Panc1 (cell line): ENCODE results near the gene FMR1. TPM values are rescaled to one million over a fixed set of nuclear protein-coding genes. Genes with fewer than 3 reads are reported as not detected.

Experiments
- ATAC-seq: fragments of 200-7000 bp; cut with Tn5 transposase; 2 replicates; pipeline ENCODE4 v1.9.1; 2020; ENCODE audit warnings: mild to moderate bottlenecking, moderate library complexity
- BruUV-seq: library from RNA; stranded (reverse); fragments of 400-500 nt; replicated peaks from 2 replicates; lab custom pipeline; 2021; lab: Mats Ljungman, UMichigan
- CTCF ChIA-PET: fragments of 300-600 bp; sonication (Branson Sonifier 250); formaldehyde crosslinking; loops from one replicate; lab custom pipeline; 2022; ENCODE audit warnings: antibody characterized with exemption; lab: Charles Lee
- POLR2A ChIA-PET: fragments of 300-600 bp; sonication (Branson Sonifier 250); formaldehyde crosslinking; loops from one replicate; lab custom pipeline; 2022; ENCODE audit warnings: antibody characterized with exemption; lab: Charles Lee
- DNase-seq: peaks from one replicate; pipeline ENCODE4 v3.0.0-alpha.2; 2010; ENCODE audit warnings: low read depth, low spot score
- H3K27ac ChIP-seq: 2 replicates; pipeline ENCODE4 v1.5.1; 2011; ENCODE audit warnings: mild to moderate bottlenecking, low read length, inconsistent platforms
- H3K27me3 ChIP-seq: fragments of 200-500 bp; sonication (Bioruptor generic); 2 replicates; pipeline ENCODE4 v1.6.0; 2014; ENCODE audit warnings: low read length, inconsistent platforms; ENCODE audit not compliant: control insufficient read depth, insufficient read depth
- H3K36me3 ChIP-seq: fragments of 200-500 bp; sonication (Bioruptor generic); 2 replicates; pipeline ENCODE4 v1.5.1; 2014; ENCODE audit warnings: inconsistent platforms, mild to moderate bottlenecking, low read length, moderate library complexity; ENCODE audit not compliant: control insufficient read depth, insufficient read depth
- H3K4me1 ChIP-seq: 2 replicates; pipeline ENCODE4 v1.5.1; 2011; ENCODE audit warnings: inconsistent platforms, mild to moderate bottlenecking, low read length, moderate library complexity; ENCODE audit not compliant: control insufficient read depth, insufficient read depth
- H3K4me3 ChIP-seq, 2 experiments: 2 replicates each; pipeline ENCODE4 v1.5.1; 2011 to 2012; ENCODE audit warnings: low read depth in 2 of 2, low read length in 2 of 2, mild to moderate bottlenecking in 2 of 2, inconsistent platforms in 1 of 2, moderate library complexity in 1 of 2
- H3K9me3 ChIP-seq: fragments of 200-500 bp; sonication (Bioruptor generic); 2 replicates; pipeline ENCODE4 v1.5.1; 2014; ENCODE audit warnings: low read depth, mild to moderate bottlenecking, inconsistent platforms, low read length, moderate library complexity; ENCODE audit not compliant: control insufficient read depth, insufficient read depth
- CTCF ChIP-seq: fragments of 450-650 bp; IDR thresholded peaks from 2 replicates; pipeline ENCODE4 v1.5.1; 2017; ENCODE audit warnings: mild to moderate bottlenecking
- POLR2AphosphoS5 ChIP-seq: IDR thresholded peaks from 2 replicates; pipeline ENCODE4 v1.6.1; 2012; ENCODE audit warnings: mild to moderate bottlenecking, low read depth, low read length, moderate library complexity
- SIN3A ChIP-seq: IDR thresholded peaks from 2 replicates; pipeline ENCODE4 v1.6.1; 2012; ENCODE audit warnings: low read depth, mild to moderate bottlenecking, low read length, moderate library complexity, borderline replicate concordance; ENCODE audit not compliant: insufficient read depth
- TCF7L2 ChIP-seq: IDR thresholded peaks from 2 replicates; pipeline ENCODE4 v1.6.1; 2011; ENCODE audit warnings: mild to moderate bottlenecking, low read depth, low read length, inconsistent platforms
- in situ Hi-C: cut with HindIII; loops from 2 replicates; pipeline ENCODE4 v1.10.0; 2016; ENCODE audit warnings: low sequenced_read_pairs, low pct_unique_long_range_greater_than_20kb
- intact Hi-C: fragments of 100-400 bp; cut with micrococcal nuclease; formaldehyde crosslinking; loops from one replicate; pipeline ENCODE4 v1.10.0; 2022; ENCODE audit not compliant: unreplicated experiment
- total RNA-seq: library from RNA; stranded (reverse); gene quantifications from one replicate; pipeline ENCODE4 v1.2.1, GENCODE V29; 2021; ENCODE audit not compliant: unreplicated experiment
- TF ChIP-seq, protein P1 (sequence below), 2 experiments: IDR thresholded peaks; 2 replicates each; pipeline ENCODE4 v1.6.1; 2011 to 2012; ENCODE audit warnings: low read depth in 2 of 2, control low read depth in 1 of 2, low read length in 1 of 2, mild to moderate bottlenecking in 1 of 2, moderate library complexity in 1 of 2; ENCODE audit not compliant: insufficient read depth in 1 of 2

FMR1 gene
- total RNA-seq, 1 experiment from 2014 or later: 68.9 TPM

- no TSS peak for BruUV-seq
- no peaks in the 10 kb centered on the region for H3K27me3 ChIP-seq
- TF ChIP-seq TCF7L2: no peak
- TF ChIP-seq, protein P1, sequence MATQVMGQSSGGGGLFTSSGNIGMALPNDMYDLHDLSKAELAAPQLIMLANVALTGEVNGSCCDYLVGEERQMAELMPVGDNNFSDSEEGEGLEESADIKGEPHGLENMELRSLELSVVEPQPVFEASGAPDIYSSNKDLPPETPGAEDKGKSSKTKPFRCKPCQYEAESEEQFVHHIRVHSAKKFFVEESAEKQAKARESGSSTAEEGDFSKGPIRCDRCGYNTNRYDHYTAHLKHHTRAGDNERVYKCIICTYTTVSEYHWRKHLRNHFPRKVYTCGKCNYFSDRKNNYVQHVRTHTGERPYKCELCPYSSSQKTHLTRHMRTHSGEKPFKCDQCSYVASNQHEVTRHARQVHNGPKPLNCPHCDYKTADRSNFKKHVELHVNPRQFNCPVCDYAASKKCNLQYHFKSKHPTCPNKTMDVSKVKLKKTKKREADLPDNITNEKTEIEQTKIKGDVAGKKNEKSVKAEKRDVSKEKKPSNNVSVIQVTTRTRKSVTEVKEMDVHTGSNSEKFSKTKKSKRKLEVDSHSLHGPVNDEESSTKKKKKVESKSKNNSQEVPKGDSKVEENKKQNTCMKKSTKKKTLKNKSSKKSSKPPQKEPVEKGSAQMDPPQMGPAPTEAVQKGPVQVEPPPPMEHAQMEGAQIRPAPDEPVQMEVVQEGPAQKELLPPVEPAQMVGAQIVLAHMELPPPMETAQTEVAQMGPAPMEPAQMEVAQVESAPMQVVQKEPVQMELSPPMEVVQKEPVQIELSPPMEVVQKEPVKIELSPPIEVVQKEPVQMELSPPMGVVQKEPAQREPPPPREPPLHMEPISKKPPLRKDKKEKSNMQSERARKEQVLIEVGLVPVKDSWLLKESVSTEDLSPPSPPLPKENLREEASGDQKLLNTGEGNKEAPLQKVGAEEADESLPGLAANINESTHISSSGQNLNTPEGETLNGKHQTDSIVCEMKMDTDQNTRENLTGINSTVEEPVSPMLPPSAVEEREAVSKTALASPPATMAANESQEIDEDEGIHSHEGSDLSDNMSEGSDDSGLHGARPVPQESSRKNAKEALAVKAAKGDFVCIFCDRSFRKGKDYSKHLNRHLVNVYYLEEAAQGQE (IDR thresholded peaks at IDR 0.05; ENCODE audit: insufficient read depth in 1 of 2, low read depth in 2 of 2, low read length in 1 of 2): no peak
- TF ChIP-seq CTCF: no peak
- no peak for TF ChIP-seq POLR2AphosphoS5
- TF ChIP-seq SIN3A: no peak
- no peaks in the 10 kb centered on the region for H3K4me1 ChIP-seq
- H3K9me3 ChIP-seq: no peaks in the 10 kb centered on the region
- CTCF ChIA-PET: no interaction called here
- no peaks in the 10 kb centered on the region for H3K36me3 ChIP-seq
- POLR2A ChIA-PET: no interaction called here
- intact Hi-C loops (no loop called here), in situ Hi-C loops (no loop called here)
- no peak overlapping the region for H3K4me3 ChIP-seq
- no peak overlapping the region for H3K27ac ChIP-seq
- no peak for DNase-seq
- no peak for ATAC-seq
These were observed 9.4 kb upstream of the FMR1 start for GRCh38 chrX:147902270-147902669.

DNA sequence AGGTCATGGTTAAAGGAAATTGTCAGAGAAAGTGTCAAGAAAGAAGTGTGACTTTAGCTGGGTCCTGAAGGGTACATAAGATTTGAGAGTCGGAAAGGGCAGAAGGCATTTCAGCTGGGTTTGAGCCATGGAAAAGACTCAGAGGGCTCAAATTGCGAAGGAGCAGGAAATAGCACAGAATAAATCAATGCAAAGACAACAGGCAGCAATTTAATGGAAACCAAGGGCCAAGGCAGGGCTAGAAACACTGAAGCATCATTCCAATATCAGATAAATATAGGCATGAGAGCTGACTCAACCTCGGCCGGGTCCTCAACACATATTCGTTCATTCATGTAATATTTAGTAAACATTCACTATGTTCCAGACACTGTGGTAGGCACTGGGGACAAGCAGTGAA, 3.6 kb upstream of the FMR1 start:
- H3K27ac ChIP-seq: no peak overlapping the region
- TF ChIP-seq TCF7L2 (no peak), SIN3A (no peak), POLR2AphosphoS5 (no peak), CTCF (no peak)
- TF ChIP-seq, protein P1 (IDR thresholded peaks at IDR 0.05; ENCODE audit: insufficient read depth in 1 of 2, low read depth in 2 of 2, low read length in 1 of 2): no peak
- H3K27me3 ChIP-seq: no peaks in the 10 kb centered on the region
- no peak for ATAC-seq
- no peaks in the 10 kb centered on the region for H3K9me3 ChIP-seq
- POLR2A ChIA-PET: no interaction called here
- no peaks in the 10 kb centered on the region for H3K36me3 ChIP-seq
- intact Hi-C loops (no loop called here), in situ Hi-C loops (no loop called here)
- BruUV-seq: no TSS peak
- CTCF ChIA-PET: no interaction called here
- H3K4me1 ChIP-seq: peaks cover 3% of the 10 kb centered on the region
- H3K4me3 ChIP-seq: no peak overlapping the region
- DNase-seq: no peak
